GM12878 (cell line): ENCODE measurements around the gene COL27A1.

Experiments used
- BHLHE40 ChIP-seq, 2 experiments: fragments of 450-650 bp in 1 of 2; IDR thresholded peaks; 2 replicates each; pipeline ENCODE4 v1.6.1; 2011 to 2017; ENCODE audit warnings: low read depth in 2 of 2, borderline replicate concordance in 1 of 2, improper control_type of control experiment in 1 of 2, low read length in 1 of 2, mild to moderate bottlenecking in 1 of 2
- EP300 ChIP-seq, 2 experiments: fragments of 150-350 bp in 1 of 2; IDR thresholded peaks; 2 replicates each; pipeline ENCODE4 v1.6.1; 2011 to 2012; ENCODE audit warnings: low read depth in 2 of 2, low read length in 2 of 2, borderline replicate concordance in 1 of 2, improper control_type of control experiment in 1 of 2, inconsistent platforms in 1 of 2; ENCODE audit not compliant: control insufficient read depth in 1 of 2
- POLR2A ChIP-seq: IDR thresholded peaks from 2 replicates; pipeline ENCODE4 v1.6.1; 2011; ENCODE audit warnings: low read depth, mild to moderate bottlenecking, low read length
- SIN3A ChIP-seq: IDR thresholded peaks from 2 replicates; pipeline ENCODE4 v1.6.1; 2012; ENCODE audit warnings: low read depth, low read length, improper control_type of control experiment
- SMC3 ChIP-seq: IDR thresholded peaks from 2 replicates; pipeline ENCODE4 v1.6.1; 2011; ENCODE audit warnings: low read length, improper control_type of control experiment, borderline replicate concordance
- TAF1 ChIP-seq: IDR thresholded peaks from 2 replicates; pipeline ENCODE4 v1.6.1; 2011; ENCODE audit warnings: mild to moderate bottlenecking, low read depth, low read length, borderline replicate concordance
- TF ChIP-seq, protein P1 (sequence below): IDR thresholded peaks from 2 replicates; pipeline ENCODE4 v1.6.1; 2011; ENCODE audit warnings: low read depth, low read length, improper control_type of control experiment, borderline replicate concordance
- TF ChIP-seq, protein P2 (sequence below): fragments of 150-350 bp; IDR thresholded peaks from 2 replicates; pipeline ENCODE4 v1.6.1; 2014; ENCODE audit warnings: mild to moderate bottlenecking, low read depth, low read length
- TF ChIP-seq, protein P3 (sequence below), 3 experiments: IDR thresholded peaks in 2 of 3; conservative IDR thresholded peaks in 1 of 3; 2 replicates each; pipeline ENCODE4 v1.5.1; 2011; ENCODE audit warnings: low read depth in 3 of 3, low read length in 3 of 3, mild to moderate bottlenecking in 3 of 3, control low read depth in 2 of 3, moderate library complexity in 2 of 3, inconsistent platforms in 1 of 3, mixed read lengths in 1 of 3; ENCODE audit not compliant: control insufficient read depth in 2 of 3, insufficient read depth in 1 of 3; ENCODE audit errors: extremely low read depth in 1 of 3

GRCh38 chr9:114341152-114341830, 186.0 kb downstream of the COL27A1 start:
- TF ChIP-seq TAF1 (no peak), BHLHE40 (IDR thresholded peaks at IDR 0.05; ENCODE audit: borderline replicate concordance in 1 of 2, low read depth in 2 of 2, low read length in 1 of 2) (no peak), SMC3 (no peak), EP300 (IDR thresholded peaks at IDR 0.05; ENCODE audit: borderline replicate concordance in 1 of 2, control insufficient read depth in 1 of 2, low read depth in 2 of 2, low read length in 2 of 2) (no peak), POLR2A (no peak), SIN3A (no peak)
- TF ChIP-seq, protein P1, sequence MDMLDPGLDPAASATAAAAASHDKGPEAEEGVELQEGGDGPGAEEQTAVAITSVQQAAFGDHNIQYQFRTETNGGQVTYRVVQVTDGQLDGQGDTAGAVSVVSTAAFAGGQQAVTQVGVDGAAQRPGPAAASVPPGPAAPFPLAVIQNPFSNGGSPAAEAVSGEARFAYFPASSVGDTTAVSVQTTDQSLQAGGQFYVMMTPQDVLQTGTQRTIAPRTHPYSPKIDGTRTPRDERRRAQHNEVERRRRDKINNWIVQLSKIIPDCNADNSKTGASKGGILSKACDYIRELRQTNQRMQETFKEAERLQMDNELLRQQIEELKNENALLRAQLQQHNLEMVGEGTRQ: no peak
- TF ChIP-seq, protein P2, sequence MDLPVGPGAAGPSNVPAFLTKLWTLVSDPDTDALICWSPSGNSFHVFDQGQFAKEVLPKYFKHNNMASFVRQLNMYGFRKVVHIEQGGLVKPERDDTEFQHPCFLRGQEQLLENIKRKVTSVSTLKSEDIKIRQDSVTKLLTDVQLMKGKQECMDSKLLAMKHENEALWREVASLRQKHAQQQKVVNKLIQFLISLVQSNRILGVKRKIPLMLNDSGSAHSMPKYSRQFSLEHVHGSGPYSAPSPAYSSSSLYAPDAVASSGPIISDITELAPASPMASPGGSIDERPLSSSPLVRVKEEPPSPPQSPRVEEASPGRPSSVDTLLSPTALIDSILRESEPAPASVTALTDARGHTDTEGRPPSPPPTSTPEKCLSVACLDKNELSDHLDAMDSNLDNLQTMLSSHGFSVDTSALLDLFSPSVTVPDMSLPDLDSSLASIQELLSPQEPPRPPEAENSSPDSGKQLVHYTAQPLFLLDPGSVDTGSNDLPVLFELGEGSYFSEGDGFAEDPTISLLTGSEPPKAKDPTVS: no peak
- TF ChIP-seq, protein P3, sequence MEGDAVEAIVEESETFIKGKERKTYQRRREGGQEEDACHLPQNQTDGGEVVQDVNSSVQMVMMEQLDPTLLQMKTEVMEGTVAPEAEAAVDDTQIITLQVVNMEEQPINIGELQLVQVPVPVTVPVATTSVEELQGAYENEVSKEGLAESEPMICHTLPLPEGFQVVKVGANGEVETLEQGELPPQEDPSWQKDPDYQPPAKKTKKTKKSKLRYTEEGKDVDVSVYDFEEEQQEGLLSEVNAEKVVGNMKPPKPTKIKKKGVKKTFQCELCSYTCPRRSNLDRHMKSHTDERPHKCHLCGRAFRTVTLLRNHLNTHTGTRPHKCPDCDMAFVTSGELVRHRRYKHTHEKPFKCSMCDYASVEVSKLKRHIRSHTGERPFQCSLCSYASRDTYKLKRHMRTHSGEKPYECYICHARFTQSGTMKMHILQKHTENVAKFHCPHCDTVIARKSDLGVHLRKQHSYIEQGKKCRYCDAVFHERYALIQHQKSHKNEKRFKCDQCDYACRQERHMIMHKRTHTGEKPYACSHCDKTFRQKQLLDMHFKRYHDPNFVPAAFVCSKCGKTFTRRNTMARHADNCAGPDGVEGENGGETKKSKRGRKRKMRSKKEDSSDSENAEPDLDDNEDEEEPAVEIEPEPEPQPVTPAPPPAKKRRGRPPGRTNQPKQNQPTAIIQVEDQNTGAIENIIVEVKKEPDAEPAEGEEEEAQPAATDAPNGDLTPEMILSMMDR (IDR thresholded peaks at IDR 0.05 in 2 of 3, conservative IDR thresholded peaks at IDR 0.05 in 1 of 3; ENCODE audit: control insufficient read depth in 2 of 3, extremely low read depth in 1 of 3, insufficient read depth in 1 of 3, low read depth in 3 of 3, low read length in 3 of 3): no peak
